H1 (cell line): Measurements from ENCODE around the gene ZNF747. TPM values are rescaled to one million over a fixed set of nuclear protein-coding genes. Genes with fewer than 3 reads are reported as not detected.
"Not testable (repeated sequence)": the region's sequence is repeated elsewhere in the genome, so short reads cannot be mapped to it uniquely, and the experiment has no call there.

Source experiments
- CTCF ChIA-PET: fragments of 300-600 bp; sonication (Branson Sonifier 250); formaldehyde crosslinking; loops from one replicate; lab custom pipeline; 2021; ENCODE audit not compliant: partially characterized antibody; lab: Charles Lee
- POLR2A ChIA-PET: fragments of 300-600 bp; sonication (Branson Sonifier 250); formaldehyde crosslinking; loops from one replicate; lab custom pipeline; 2021; ENCODE audit warnings: inconsistent platforms; ENCODE audit not compliant: partially characterized antibody; lab: Charles Lee
- DNase-seq, 2 experiments: peaks; one replicate each; pipeline versions ENCODE4 v3.0.0 to v3.0.0-alpha.2; 2010 to 2022; ENCODE audit warnings: low spot score in 2 of 2, low read depth in 1 of 2, mixed read lengths in 1 of 2
- FAIRE-seq: peaks from 2 replicates; lab custom pipeline; 2011; peaks lifted over from hg19 to GRCh38; lab: Jason Lieb, UNC
- H2AFZ ChIP-seq: 2 replicates; pipeline ENCODE4 v1.8.1; 2012; ENCODE audit warnings: low read length, inconsistent platforms
- H2AK5ac ChIP-seq: 2 replicates; pipeline ENCODE4 v1.6.1; 2013; ENCODE audit warnings: low read depth, low read length
- H2BK120ac ChIP-seq: replicated peaks from 2 replicates; pipeline ENCODE3; 2013; ENCODE audit warnings: low read depth, low read length, inconsistent platforms
- H2BK12ac ChIP-seq: 2 replicates; pipeline ENCODE4 v1.6.1; 2013; ENCODE audit warnings: low read depth, low read length
- H2BK15ac ChIP-seq: 2 replicates; pipeline ENCODE4 v1.6.1; 2013; ENCODE audit warnings: low read length
- H2BK20ac ChIP-seq: 2 replicates; pipeline ENCODE4 v1.6.1; 2013; ENCODE audit warnings: low read length
- H2BK5ac ChIP-seq: 2 replicates; pipeline ENCODE4 v1.6.1; 2013; ENCODE audit warnings: low read depth, low read length
- H3K14ac ChIP-seq: 2 replicates; pipeline ENCODE4 v1.6.1; 2013; ENCODE audit warnings: inconsistent platforms; ENCODE audit not compliant: insufficient read length
- H3K18ac ChIP-seq: 2 replicates; pipeline ENCODE4 v1.6.1; 2013; ENCODE audit warnings: low read length; ENCODE audit errors: extremely low read depth
- H3K23ac ChIP-seq: 2 replicates; pipeline ENCODE4 v1.6.1; 2013; ENCODE audit warnings: inconsistent platforms; ENCODE audit not compliant: insufficient read length
- H3K23me2 ChIP-seq: 2 replicates; pipeline ENCODE4 v1.6.1; 2013; ENCODE audit warnings: low read depth, low read length
- H3K27ac ChIP-seq: 2 replicates; pipeline ENCODE4 v1.6.1; 2011; ENCODE audit warnings: low read depth, low read length, inconsistent platforms
- H3K27me3 ChIP-seq, 4 experiments: replicated peaks in 1 of 4; 1 replicate in 1 of 4; 2 replicates in 3 of 4; pipeline versions ENCODE4 v1.6.1 to v1.8.1; 2011 to 2013; ENCODE audit warnings: low read length in 3 of 4, mild to moderate bottlenecking in 3 of 4, inconsistent platforms in 2 of 4, mixed read lengths in 2 of 4, moderate library complexity in 1 of 4; ENCODE audit not compliant: control insufficient read depth in 3 of 4, insufficient read depth in 3 of 4; ENCODE audit errors: extremely low read depth in 1 of 4
- H3K36me3 ChIP-seq, 4 experiments: 2 replicates each; pipeline versions ENCODE4 v1.6.1 to v1.8.1; 2011 to 2013; ENCODE audit warnings: mild to moderate bottlenecking in 4 of 4, low read length in 3 of 4, moderate library complexity in 2 of 4, control low read depth in 1 of 4, inconsistent platforms in 1 of 4; ENCODE audit not compliant: insufficient read depth in 4 of 4, control insufficient read depth in 2 of 4
- H3K4ac ChIP-seq: replicated peaks from 2 replicates; pipeline ENCODE3; 2013; ENCODE audit warnings: low read length, low read depth, mixed read lengths, inconsistent platforms; ENCODE audit not compliant: insufficient read length
- H3K4me1 ChIP-seq, 4 experiments: replicated peaks in 1 of 4; 1 replicate in 1 of 4; 2 replicates in 3 of 4; pipeline versions ENCODE4 v1.6.1 to v1.8.1; 2011 to 2013; ENCODE audit warnings: low read length in 3 of 4, inconsistent platforms in 2 of 4, mixed read lengths in 1 of 4; ENCODE audit not compliant: insufficient read depth in 4 of 4, control insufficient read depth in 3 of 4
- H3K4me2 ChIP-seq, 2 experiments: 2 replicates each; pipeline versions ENCODE4 v1.6.1 to v1.8.1; 2011 to 2013; ENCODE audit warnings: low read depth in 2 of 2, low read length in 2 of 2, control low read depth in 1 of 2, inconsistent platforms in 1 of 2, mild to moderate bottlenecking in 1 of 2; ENCODE audit not compliant: insufficient read depth in 1 of 2
- H3K4me3 ChIP-seq, 4 experiments: fragments of 200-600, 300-600 bp in 1 of 4; sonication (generic), shearing (Covaris generic), sonication (Bioruptor Twin) in 1 of 4; 2 replicates each; pipeline versions ENCODE4 v1.5.1 to v1.8.1; 2011 to 2016; ENCODE audit warnings: low read length in 4 of 4, low read depth in 3 of 4, control low read depth in 2 of 4, inconsistent platforms in 2 of 4, mild to moderate bottlenecking in 2 of 4, mixed read lengths in 1 of 4, moderate library complexity in 1 of 4; ENCODE audit not compliant: insufficient read depth in 2 of 4; ENCODE audit errors: extremely low read depth in 1 of 4
- H3K56ac ChIP-seq: replicated peaks from 2 replicates; pipeline ENCODE3; 2013; ENCODE audit warnings: low read depth, mild to moderate bottlenecking, mixed read lengths, low read length, inconsistent platforms; ENCODE audit not compliant: insufficient read length
- H3K79me1 ChIP-seq: 2 replicates; pipeline ENCODE4 v1.6.1; 2013; ENCODE audit warnings: low read depth, low read length, control low read depth
- H3K79me2 ChIP-seq, 2 experiments: 2 replicates each; pipeline versions ENCODE4 v1.6.1 to v1.8.1; 2012 to 2013; ENCODE audit warnings: low read length in 2 of 2, mild to moderate bottlenecking in 2 of 2, inconsistent platforms in 1 of 2; ENCODE audit not compliant: insufficient read depth in 2 of 2, control insufficient read depth in 1 of 2
- H3K9ac ChIP-seq, 4 experiments: replicated peaks in 1 of 4; 1 replicate in 1 of 4; 2 replicates in 3 of 4; pipeline versions ENCODE4 v1.6.1 to v1.8.1; 2011 to 2013; ENCODE audit warnings: low read depth in 3 of 4, low read length in 3 of 4, control low read depth in 2 of 4, mild to moderate bottlenecking in 2 of 4, moderate library complexity in 2 of 4, inconsistent platforms in 1 of 4; ENCODE audit errors: extremely low read depth in 1 of 4
- H3K9me3 ChIP-seq, 2 experiments: 2 replicates each; pipeline versions ENCODE4 v1.6.1 to v1.8.1; 2012 to 2013; ENCODE audit warnings: mild to moderate bottlenecking in 2 of 2, moderate library complexity in 2 of 2, control low read depth in 1 of 2, inconsistent platforms in 1 of 2, low read depth in 1 of 2, low read length in 1 of 2, mixed read lengths in 1 of 2; ENCODE audit not compliant: insufficient read depth in 2 of 2
- H4K20me1 ChIP-seq, 2 experiments: replicated peaks in 1 of 2; 2 replicates each; pipeline versions ENCODE3 to v1.8.1; 2011 to 2013; ENCODE audit warnings: inconsistent platforms in 2 of 2, low read length in 2 of 2, mild to moderate bottlenecking in 1 of 2; ENCODE audit not compliant: insufficient read depth in 2 of 2, control insufficient read depth in 1 of 2
- H4K5ac ChIP-seq: 2 replicates; pipeline ENCODE4 v1.6.1; 2013; ENCODE audit warnings: low read length, low read depth, mixed read lengths, inconsistent platforms; ENCODE audit not compliant: insufficient read length
- H4K8ac ChIP-seq: 2 replicates; pipeline ENCODE4 v1.8.0; 2013; ENCODE audit warnings: mild to moderate bottlenecking, moderate library complexity, low read length, inconsistent platforms; ENCODE audit not compliant: insufficient read depth; ENCODE audit errors: extremely low read depth
- H4K91ac ChIP-seq: replicated peaks from 2 replicates; pipeline ENCODE3; 2013; ENCODE audit warnings: low read length, mixed read lengths, inconsistent platforms; ENCODE audit not compliant: insufficient read length
- WGBS, 2 experiments: shearing (Covaris generic) in 1 of 2; methylation state at CpG; one replicate each; pipeline versions ENCODE4 v1.1.6 to v1.1.7; 2013 to 2015; ENCODE audit warnings: low lambda C conversion rate in 2 of 2, mixed read lengths in 2 of 2, inconsistent platforms in 1 of 2, low coverage in 1 of 2, missing lambda C conversion rate in 1 of 2; ENCODE audit not compliant: insufficient replicate concordance in 2 of 2, insufficient coverage in 1 of 2, insufficient read length in 1 of 2; ENCODE audit errors: extremely low coverage in 1 of 2, missing lambda C conversion rate in 1 of 2; 5-methylcytosine and 5-hydroxymethylcytosine counted together
- polyA plus RNA-seq, 7 experiments: library from polyadenylated mRNA; depleted of rRNA in 3 of 7; stranded (reverse) in 5 of 7; unstranded in 2 of 7; fragments of >200 nt in 5 of 7; fragments of 200-250 nt in 2 of 7; gene quantifications; 1 replicate in 5 of 7; 2 replicates in 1 of 7; 4 replicates in 1 of 7; pipeline versions ENCODE4 v1.2.1 to v1.2.3, GENCODE V29; 2011 to 2013; ENCODE audit warnings: missing spikeins in 2 of 7, mixed read lengths in 2 of 7
- total RNA-seq: library from RNA; stranded (reverse); fragmentation: NEBNext Ultra II Directional; extraction: Animal tissue kit (Norgen Biotek cat#: 25700); gene quantifications from 2 replicates; pipeline ENCODE4 v1.2.1, GENCODE V29; 2021

ZNF747 gene
- total and polyA plus RNA-seq, 2 of the 8 experiments (the other 6 are each of a cell fraction or from before 2014, with no cell fraction given): 9.9 to 10.3 TPM

- not testable (repeated sequence) for H3K14ac ChIP-seq, H2BK15ac ChIP-seq, H4K91ac ChIP-seq, H2BK5ac ChIP-seq, H3K27ac ChIP-seq, H3K4me1 ChIP-seq, H3K23ac ChIP-seq, DNase-seq, H3K27me3 ChIP-seq, H4K5ac ChIP-seq, H3K56ac ChIP-seq, H3K9ac ChIP-seq, H2BK120ac ChIP-seq, H4K8ac ChIP-seq, H3K9me3 ChIP-seq, H2AK5ac ChIP-seq, H2AFZ ChIP-seq, H3K4ac ChIP-seq, FAIRE-seq, H2BK20ac ChIP-seq, H3K18ac ChIP-seq, H3K4me3 ChIP-seq, H3K23me2 ChIP-seq, H4K20me1 ChIP-seq, H3K4me2 ChIP-seq, H2BK12ac ChIP-seq, H3K79me2 ChIP-seq, H3K79me1 ChIP-seq
- WGBS, 2 experiments: 82% methylated on average over 12 of the region's 12 CpGs; no CpG with 5 or more reads in 1 of the 2 experiments
- ChIA-PET CTCF (interaction anchor here (0.9 to 1.7 kb wide), 5 partner anchors 13 to 92 kb away, joined by 3 to 7 read pairs (median 4); no protein-coding TSS in a partner anchor), POLR2A (interaction anchor here (0.6 to 5.7 kb wide), 3 partner anchors 9 to 14 kb away, joined by 3 to 48 read pairs (median 3); partner anchors contain the start of gene ZNF747)
- H3K36me3 ChIP-seq: peaks cover 0 to 11% (median 0%) of the 10 kb centered on the region in 4 experiments; a peak in 1 of 8 replicates
Measured at GRCh38 chr16:30522702-30523463, 11.8 kb downstream of the ZNF747 start.
